Motor neuron (in vitro differentiated cells): Measurements from ENCODE around the gene AARS1. TPM values are rescaled to one million over a fixed set of nuclear protein-coding genes. Genes with fewer than 3 reads are reported as not detected.
A peak's percentile ranks its signal among the peaks of the same experiment; 100 is the strongest.
"Not testable (repeated sequence)": the region's sequence is repeated elsewhere in the genome, so short reads cannot be mapped to it uniquely, and the experiment has no call there.

Experiments used
- ATAC-seq, 8 experiments: fragments of 200-7000 bp; cut with Tn5 transposase; replicated peaks in 6 of 8; 2 replicates each; pipeline ENCODE4 v1.8.0; 2021; ENCODE audit warnings: mild to moderate bottlenecking in 8 of 8, moderate library complexity in 8 of 8
- H3K27ac ChIP-seq, 2 donors: fragments of 250-450 bp; sonication (Bioruptor Pico); 2 replicates each; pipeline ENCODE4 v1.9.0; 2021; ENCODE audit warnings: antibody characterized with exemption in 2 of 2, mild to moderate bottlenecking in 2 of 2, moderate library complexity in 1 of 2
- H3K4me1 ChIP-seq, 2 donors: fragments of 250-450 bp; sonication (Bioruptor Pico); replicated peaks in 1 of 2; 2 replicates each; pipeline ENCODE4 v1.6.1; 2021; ENCODE audit warnings: antibody characterized with exemption in 2 of 2, mild to moderate bottlenecking in 2 of 2, moderate library complexity in 1 of 2
- H3K4me3 ChIP-seq, 5 donors: fragments of 250-450 bp; sonication (Bioruptor Pico); 2 replicates each; pipeline ENCODE4 v1.9.0; 2021; ENCODE audit warnings: antibody characterized with exemption in 5 of 5, mild to moderate bottlenecking in 5 of 5, moderate library complexity in 4 of 5
- WGBS, 10 experiments: fragments of 450-650 bp; shearing (Covaris generic); methylation state at CpG; one replicate each; pipeline ENCODE4 v1.0.0; 2022; 5-methylcytosine and 5-hydroxymethylcytosine counted together
- in situ Hi-C, 9 experiments: fragments of 400-800 bp; cut with MboI; loops; one replicate each; pipeline ENCODE4 v1.15.0; 2021; ENCODE audit warnings: low sequenced_read_pairs in 9 of 9, low pct_unique_long_range_greater_than_20kb in 2 of 9; ENCODE audit not compliant: unreplicated experiment in 9 of 9
- total RNA-seq, 8 experiments: library from RNA; unstranded; fragments of 300-600 nt; gene quantifications; 2 replicates each; pipeline versions ENCODE4 v1.2.3 to v1.2.4, GENCODE V29; 2022

AARS1 gene
- total RNA-seq, 8 experiments from 2014 or later: 78.9 to 198 (median 137) TPM

DNA sequence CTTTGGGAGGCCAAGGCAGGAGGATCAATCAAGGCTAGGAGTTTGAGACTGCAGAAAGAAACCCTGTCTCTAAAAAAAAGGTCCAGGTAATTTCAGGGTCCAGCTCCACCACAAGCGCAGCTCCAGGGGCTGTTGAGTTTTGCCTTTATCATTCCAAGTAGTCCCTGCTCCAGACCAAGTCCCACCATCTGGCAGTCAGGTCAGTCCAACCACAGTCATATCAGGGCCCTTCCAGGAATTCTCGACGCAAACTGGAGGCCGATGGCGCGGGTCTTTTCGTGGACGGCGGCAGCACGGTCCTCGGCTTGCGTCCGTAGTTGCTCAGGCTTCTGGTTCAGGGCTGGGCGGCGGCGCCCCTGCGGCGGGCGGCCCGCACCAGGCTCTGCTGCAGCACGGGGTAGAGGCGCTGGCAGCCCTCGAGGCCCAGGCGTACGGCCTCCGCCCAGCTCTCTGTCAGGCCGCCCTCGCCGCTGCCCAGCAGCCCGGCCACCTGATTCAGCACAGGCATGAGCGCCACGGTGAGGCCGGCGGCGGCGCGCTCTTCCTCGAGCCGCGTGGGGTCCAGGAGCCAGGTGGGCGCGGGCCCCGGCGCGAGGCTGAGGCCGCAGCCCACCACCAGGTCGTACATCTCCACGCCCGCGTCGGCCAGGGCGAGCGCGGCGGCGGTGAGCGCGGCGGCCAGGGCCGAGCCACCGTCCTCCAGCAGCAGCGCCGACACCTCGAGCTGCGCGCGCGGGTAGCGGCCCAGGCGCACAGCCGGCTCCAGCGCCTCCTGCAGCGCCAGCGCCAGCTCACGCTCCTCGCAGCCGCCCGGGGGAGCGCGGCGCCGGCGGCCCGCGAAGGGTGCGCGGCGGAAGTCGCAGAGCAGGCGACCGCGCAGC, 38.3 kb downstream of the AARS1 start:
- H3K4me3 ChIP-seq: peak overlapping the region; percentile 44 to 91 (median 54)
- peak overlapping the region; percentile 80 to 94 for H3K27ac ChIP-seq
- peaks cover 5 to 13% of the 10 kb centered on the region in 2 donors for H3K4me1 ChIP-seq
- 0 to 2% (median 0%) methylated on average over 1 to 12 of the region's 92 CpGs; no CpG with 5 or more reads in 5 of the 10 experiments for WGBS, 10 experiments
- peak; percentile 51 to 73 (median 60) for ATAC-seq
- in situ Hi-C loops: loop anchor here in 1 of 9 experiments (25.0 kb wide), 1 partner anchor 89 kb away; the partner anchor contains the start of gene CLEC18C

- in situ Hi-C loops: loop anchor here in 1 of 9 experiments (25.0 kb wide), 1 partner anchor 87 kb away; the partner anchor contains the start of gene CLEC18C
- 30 to 100% (median 92%) methylated on average over 1 to 4 of the region's 4 CpGs; no CpG with 5 or more reads in 3 of the 10 experiments for WGBS, 10 experiments
- H3K4me1 ChIP-seq: peaks cover 5 to 13% of the 10 kb centered on the region in 2 donors
- not testable (repeated sequence) for H3K4me3 ChIP-seq, H3K27ac ChIP-seq, ATAC-seq
Observed at GRCh38 chr16:70249697-70250096, 39.6 kb downstream of the AARS1 start.

DNA sequence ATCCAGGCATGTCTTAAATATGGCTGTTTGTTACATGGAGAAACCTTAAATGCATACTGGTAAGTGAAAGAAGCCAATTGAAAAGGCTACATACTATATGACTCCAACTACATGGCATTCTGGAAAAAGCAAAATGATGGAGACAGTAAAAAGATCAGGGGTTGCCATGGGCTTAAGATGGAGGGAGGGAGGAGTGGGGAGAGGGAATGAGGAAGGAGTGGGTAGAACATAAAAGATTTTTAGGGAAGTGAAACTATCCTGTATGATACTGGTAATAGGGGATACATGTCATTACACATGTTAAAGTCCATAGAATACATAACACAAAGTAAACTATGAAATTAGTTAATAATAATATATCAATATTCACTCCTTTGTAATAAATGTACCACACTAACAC, 50.5 kb downstream of the AARS1 start:
- in situ Hi-C loops, H3K27ac ChIP-seq: not testable (repeated sequence)

GRCh38 chr16:70231831-70232230, 57.5 kb downstream of the AARS1 start:
- H3K27ac ChIP-seq, in situ Hi-C loops, H3K4me3 ChIP-seq, H3K4me1 ChIP-seq, ATAC-seq: not testable (repeated sequence)
- WGBS, 10 experiments: 43 to 100% (median 83%) methylated on average over 1 of the region's 3 CpGs; no CpG with 5 or more reads in 7 of the 10 experiments

More for the DNA sequence above, 50.5 kb downstream of the AARS1 start:
- H3K4me3 ChIP-seq, ATAC-seq, H3K4me1 ChIP-seq: not testable (repeated sequence)

DNA sequence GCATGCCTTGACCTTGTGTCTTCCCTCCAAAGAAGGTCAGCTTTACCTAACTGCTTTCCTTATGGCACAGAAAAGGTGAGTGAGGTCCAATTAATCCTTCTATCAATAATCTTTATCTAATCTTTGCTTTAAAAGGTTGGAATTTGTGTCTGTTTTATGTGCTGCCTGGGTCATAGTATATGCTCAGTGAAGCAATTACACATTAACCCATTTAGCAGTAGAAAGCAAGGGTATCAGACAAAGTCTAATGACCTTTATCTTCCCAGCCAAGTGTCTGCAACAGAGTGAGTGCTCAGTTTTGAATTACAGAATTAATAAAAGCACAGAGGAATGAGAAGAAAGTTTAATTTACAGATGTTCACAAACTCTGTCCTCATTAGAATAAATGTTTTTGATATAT, 63.3 kb downstream of the AARS1 start:
- H3K4me3 ChIP-seq, H3K27ac ChIP-seq, H3K4me1 ChIP-seq, in situ Hi-C loops, ATAC-seq: not testable (repeated sequence)

GRCh38 chr16:70225430-70225829, 63.9 kb downstream of the AARS1 start:
- H3K4me3 ChIP-seq, in situ Hi-C loops, H3K27ac ChIP-seq, H3K4me1 ChIP-seq, ATAC-seq: not testable (repeated sequence)
- no CpG with 5 or more reads among the region's 4 CpGs for WGBS, 10 experiments

- no CpG with 5 or more reads among the region's 24 CpGs for WGBS, 10 experiments
- in situ Hi-C loops, H3K4me1 ChIP-seq, H3K27ac ChIP-seq, ATAC-seq, H3K4me3 ChIP-seq: not testable (repeated sequence)
Observed at GRCh38 chr16:70224645-70225044, 64.7 kb downstream of the AARS1 start.

- WGBS, 10 experiments: no CpG with 5 or more reads among the region's 3 CpGs
- H3K27ac ChIP-seq, H3K4me3 ChIP-seq, ATAC-seq, H3K4me1 ChIP-seq, in situ Hi-C loops: not testable (repeated sequence)
Observed at GRCh38 chr16:70223971-70224513, 65.3 kb downstream of the AARS1 start.

DNA sequence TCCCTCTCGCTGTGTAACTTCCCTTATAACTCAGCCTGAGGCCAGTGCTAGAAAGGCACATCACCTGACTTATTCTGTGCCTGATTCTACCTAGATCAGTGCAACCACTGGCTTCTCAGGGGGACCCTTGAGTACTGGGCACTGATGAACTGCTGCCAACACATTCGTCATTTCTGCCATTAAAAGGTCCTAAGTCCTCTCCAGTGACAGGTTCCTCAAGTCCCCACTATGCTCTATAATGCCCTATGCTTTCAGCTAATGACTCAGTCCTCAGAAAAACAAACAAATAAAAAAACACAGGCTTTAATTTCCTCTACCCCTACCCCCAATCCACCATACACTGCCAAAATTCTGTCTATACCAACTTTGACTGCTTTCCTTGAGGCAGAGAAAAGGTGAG, 66.1 kb downstream of the AARS1 start:
- H3K4me3 ChIP-seq, H3K4me1 ChIP-seq, ATAC-seq, H3K27ac ChIP-seq, in situ Hi-C loops: not testable (repeated sequence)
- WGBS, 10 experiments: no CpG with 5 or more reads among the region's 2 CpGs

DNA sequence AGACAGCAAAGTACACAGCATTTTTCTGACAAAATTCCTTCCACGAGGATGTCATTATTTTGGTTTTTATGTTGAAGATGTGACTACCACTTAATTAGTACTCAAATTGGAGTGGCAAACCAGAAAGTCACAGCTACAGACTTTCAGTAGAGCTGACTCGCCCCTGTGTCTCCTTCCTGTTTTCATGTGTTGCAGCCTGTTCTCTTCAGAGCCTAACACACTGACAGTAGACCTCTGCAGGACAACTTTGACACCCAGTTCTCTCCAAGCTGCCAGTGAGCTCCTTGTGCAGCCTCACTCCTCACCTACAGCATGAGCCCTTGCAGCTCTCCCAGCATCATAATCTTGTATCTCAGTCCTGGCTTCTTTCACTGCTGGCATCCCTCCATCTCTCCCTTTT, 66.7 kb downstream of the AARS1 start:
- H3K4me3 ChIP-seq, ATAC-seq, in situ Hi-C loops, H3K4me1 ChIP-seq, H3K27ac ChIP-seq: not testable (repeated sequence)
- no CpG with 5 or more reads among the region's 2 CpGs for WGBS, 10 experiments

GRCh38 chr16:70218586-70218985, 70.7 kb downstream of the AARS1 start:
- H3K27ac ChIP-seq, in situ Hi-C loops, H3K4me1 ChIP-seq, ATAC-seq, H3K4me3 ChIP-seq: not testable (repeated sequence)
- 83 to 100% methylated on average over 1 of the region's 2 CpGs; no CpG with 5 or more reads in 8 of the 10 experiments for WGBS, 10 experiments

GRCh38 chr16:70206382-70206781, 82.9 kb downstream of the AARS1 start:
- H3K4me1 ChIP-seq, H3K4me3 ChIP-seq, in situ Hi-C loops, H3K27ac ChIP-seq, ATAC-seq: not testable (repeated sequence)
- no CpG with 5 or more reads among the region's 6 CpGs for WGBS, 10 experiments

DNA sequence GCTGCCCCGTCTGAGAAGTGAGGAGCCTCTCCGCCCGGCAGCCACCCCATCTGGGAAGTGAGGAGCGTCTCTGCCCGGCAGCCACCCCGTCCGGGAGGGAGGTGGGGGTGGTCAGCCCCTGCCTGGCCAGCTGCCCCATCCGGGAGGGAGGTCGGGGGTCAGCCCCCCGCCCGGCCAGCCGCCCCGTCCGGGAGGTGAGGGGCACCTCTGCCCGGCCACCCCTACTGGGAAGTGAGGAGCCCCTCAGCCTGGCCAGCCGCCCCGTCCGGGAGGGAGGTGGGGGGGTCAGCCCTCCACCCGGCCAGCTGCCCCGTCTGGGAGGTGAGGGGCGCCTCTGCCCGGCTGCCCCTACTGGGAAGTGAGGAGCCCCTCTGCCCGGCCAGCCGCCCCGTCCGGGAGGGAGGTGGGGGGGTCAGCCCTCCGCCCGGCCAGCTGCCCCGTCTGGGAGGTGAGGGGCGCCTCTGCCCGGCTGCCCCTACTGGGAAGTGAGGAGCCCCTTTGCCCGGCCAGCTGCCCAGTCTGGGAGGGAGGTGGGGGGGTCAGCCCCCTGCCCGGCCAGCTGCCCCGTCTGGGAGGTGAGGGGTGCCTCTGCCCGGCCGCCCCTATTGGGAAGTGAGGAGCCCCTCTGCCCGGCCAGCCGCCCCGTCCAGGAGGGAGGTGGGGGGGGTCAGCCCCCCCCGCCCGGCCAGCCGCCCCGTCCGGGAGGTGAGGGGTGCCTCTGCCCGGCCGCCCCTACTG, 84.5 kb downstream of the AARS1 start:
- H3K27ac ChIP-seq, in situ Hi-C loops, ATAC-seq, H3K4me3 ChIP-seq, H3K4me1 ChIP-seq: not testable (repeated sequence)
- WGBS, 10 experiments: no CpG with 5 or more reads among the region's 46 CpGs
